ENCODE results near the gene C9orf85. TPM values are rescaled to one million over a fixed set of nuclear protein-coding genes. Genes with fewer than 3 reads are reported as not detected.

The C9orf85 gene
- polyA plus RNA-seq, 2 of the 4 experiments (the other 2 are of a cell fraction) = 15.9 to 24.6 TPM

GRCh38 chr9:72012646-72013045 lies 101.2 kb downstream of the C9orf85 start:
- DNase-seq (ENCODE audit: low read depth in 1 of 2, low spot score in 1 of 2) (no peak), FAIRE-seq (no peak), ATAC-seq (no peak)
- WGBS (ENCODE audit: missing lambda C conversion rate) = 63% methylated on average over 4 of the region's 4 CpGs
- POLR2A ChIA-PET = interaction anchor here (1.1 kb wide), 1 partner anchor 9 kb away, joined by 4 read pairs; no protein-coding TSS in a partner anchor
- Histone ChIP-seq H3K4me2 (peak overlapping the region; percentile 14; the same call in 1 of the 3 replicates), H3K4me1 (peaks cover 8% of the 10 kb centered on the region; the same call in 1 of the 3 replicates), H3K4me3 (no peak overlapping the region), H3K27ac (no peak overlapping the region), H3K9me3 (no peaks in the 10 kb centered on the region)
- TF ChIP-seq NR3C1 (IDR thresholded peaks at IDR 0.05) (no peak), ZSCAN20 (CRISPR knock-in tag; IDR thresholded peaks at IDR 0.05) (no peak), CBX2 (IDR thresholded peaks at IDR 0.05; ENCODE audit: borderline replicate concordance, low read depth) (no peak), BCL3 (IDR thresholded peaks at IDR 0.05) (no peak), HOXA7 (CRISPR knock-in tag; IDR thresholded peaks at IDR 0.05) (no peak), GATA3 (IDR thresholded peaks at IDR 0.05; ENCODE audit: borderline replicate concordance) (no peak), HDAC2 (IDR thresholded peaks at IDR 0.05) (no peak), EP300 (IDR thresholded peaks at IDR 0.05) (no peak), RFX5 (IDR thresholded peaks at IDR 0.05) (no peak), MAX (IDR thresholded peaks at IDR 0.05) (no peak), FOXS1 (CRISPR knock-in tag; IDR thresholded peaks at IDR 0.05) (no peak), HEYL (CRISPR knock-in tag; IDR thresholded peaks at IDR 0.05) (no peak), POLR2A (IDR thresholded peaks at IDR 0.05; ENCODE audit: low read length) (no peak), CBX8 (IDR thresholded peaks at IDR 0.05) (no peak), USF2 (IDR thresholded peaks at IDR 0.05) (no peak), BHLHE40 (IDR thresholded peaks at IDR 0.05; ENCODE audit: low read depth, low read length) (no peak), CTCF (IDR thresholded peaks at IDR 0.05) (no peak), SMC3 (IDR thresholded peaks at IDR 0.05) (no peak)
- TF ChIP-seq, protein P1, sequence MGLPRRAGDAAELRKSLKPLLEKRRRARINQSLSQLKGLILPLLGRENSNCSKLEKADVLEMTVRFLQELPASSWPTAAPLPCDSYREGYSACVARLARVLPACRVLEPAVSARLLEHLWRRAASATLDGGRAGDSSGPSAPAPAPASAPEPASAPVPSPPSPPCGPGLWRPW (IDR thresholded peaks at IDR 0.05) = no peak
- TF ChIP-seq, protein P2, sequence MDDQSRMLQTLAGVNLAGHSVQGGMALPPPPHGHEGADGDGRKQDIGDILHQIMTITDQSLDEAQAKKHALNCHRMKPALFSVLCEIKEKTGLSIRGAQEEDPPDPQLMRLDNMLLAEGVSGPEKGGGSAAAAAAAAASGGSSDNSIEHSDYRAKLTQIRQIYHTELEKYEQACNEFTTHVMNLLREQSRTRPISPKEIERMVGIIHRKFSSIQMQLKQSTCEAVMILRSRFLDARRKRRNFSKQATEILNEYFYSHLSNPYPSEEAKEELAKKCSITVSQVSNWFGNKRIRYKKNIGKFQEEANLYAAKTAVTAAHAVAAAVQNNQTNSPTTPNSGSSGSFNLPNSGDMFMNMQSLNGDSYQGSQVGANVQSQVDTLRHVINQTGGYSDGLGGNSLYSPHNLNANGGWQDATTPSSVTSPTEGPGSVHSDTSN (IDR thresholded peaks at IDR 0.05) = no peak
- CTCF ChIA-PET = interaction anchor here (0.6 to 1.2 kb wide), 4 partner anchors 10 to 46 kb away, joined by 3 to 5 read pairs (median 3); no protein-coding TSS in a partner anchor

- Histone ChIP-seq H3K4me3 (no peak overlapping the region), H3K4me1 (peaks cover 8% of the 10 kb centered on the region; the same call in 1 of the 3 replicates), H3K9me3 (no peaks in the 10 kb centered on the region), H3K27ac (no peak overlapping the region), H3K4me2 (peak overlapping the region; percentile 14; the same call in 1 of the 3 replicates)
- ATAC-seq (0 out of 6 replicates have a peak, but pooled peaks of 1 of the 2 experiments have one; percentile 30), DNase-seq (ENCODE audit: low read depth in 1 of 2, low spot score in 1 of 2) (no peak), FAIRE-seq (no peak)
- CTCF ChIA-PET = interaction anchor here (0.6 to 1.2 kb wide), 4 partner anchors 10 to 45 kb away, joined by 3 to 5 read pairs (median 3); no protein-coding TSS in a partner anchor
- TF ChIP-seq CBX8 (IDR thresholded peaks at IDR 0.05) (no peak), FOSL2 (IDR thresholded peaks at IDR 0.05) (no peak), FOSL2 (CRISPR knock-in tag; IDR thresholded peaks at IDR 0.05) (no peak), BCL3 (IDR thresholded peaks at IDR 0.05) (no peak), HOXB13 (CRISPR knock-in tag; IDR thresholded peaks at IDR 0.05; ENCODE audit: low read depth) (no peak), RCOR1 (IDR thresholded peaks at IDR 0.05; ENCODE audit: low read depth, low read length) (no peak), KDM1A (IDR thresholded peaks at IDR 0.05; ENCODE audit: low read depth) (no peak), ZSCAN20 (CRISPR knock-in tag; IDR thresholded peaks at IDR 0.05) (no peak), NFE2L2 (conservative IDR thresholded peaks at IDR 0.05; ENCODE audit: low read length) (no peak)
- POLR2A ChIA-PET = interaction anchor here (1.1 kb wide), 1 partner anchor 8 kb away, joined by 4 read pairs; no protein-coding TSS in a partner anchor
- 5% methylated on average over 1 of the region's 1 CpG for WGBS (ENCODE audit: missing lambda C conversion rate)
These were observed 101.9 kb downstream of the C9orf85 start for GRCh38 chr9:72013292-72013760.
